Liver (tissue), 9 donors: Measurements from ENCODE around the gene SCAMP4. TPM values are rescaled to one million over a fixed set of nuclear protein-coding genes. Genes with fewer than 3 reads are reported as not detected.

ENCODE experiments used
- DNase-seq: peaks from one replicate; pipeline ENCODE4 v3.0.0-alpha.2; 2017; ENCODE audit warnings: low spot score
- H3K27ac ChIP-seq, 2 donors: one replicate each; pipeline ENCODE4 v1.7.0; 2013; ENCODE audit warnings: inconsistent platforms in 2 of 2, low read length in 2 of 2, control low read depth in 1 of 2, low read depth in 1 of 2, mild to moderate bottlenecking in 1 of 2
- H3K27me3 ChIP-seq, 4 donors: one replicate each; pipeline versions ENCODE4 v1.6.1 to v1.7.0; 2013; ENCODE audit warnings: low read length in 3 of 4, inconsistent platforms in 1 of 4, mild to moderate bottlenecking in 1 of 4, moderate library complexity in 1 of 4; ENCODE audit not compliant: control insufficient read depth in 4 of 4, insufficient read depth in 4 of 4
- H3K36me3 ChIP-seq, 4 donors: one replicate each; pipeline versions ENCODE4 v1.6.1 to v1.7.0; 2013; ENCODE audit warnings: low read length in 3 of 4, mild to moderate bottlenecking in 3 of 4, low read depth in 1 of 4, moderate library complexity in 1 of 4; ENCODE audit not compliant: control insufficient read depth in 4 of 4, insufficient read depth in 3 of 4
- H3K4me1 ChIP-seq, 4 donors: one replicate each; pipeline versions ENCODE4 v1.6.1 to v1.7.0; 2013; ENCODE audit warnings: low read length in 3 of 4, mild to moderate bottlenecking in 3 of 4, moderate library complexity in 1 of 4; ENCODE audit not compliant: control insufficient read depth in 4 of 4, insufficient read depth in 4 of 4
- H3K4me3 ChIP-seq, 3 donors: one replicate each; pipeline versions ENCODE4 v1.6.1 to v1.7.0; 2013; ENCODE audit warnings: low read length in 3 of 3, control low read depth in 1 of 3, low read depth in 1 of 3, mild to moderate bottlenecking in 1 of 3
- H3K9ac ChIP-seq, 2 donors: one replicate each; pipeline ENCODE4 v1.7.0; 2013; ENCODE audit warnings: low read length in 2 of 2, mild to moderate bottlenecking in 2 of 2, moderate library complexity in 2 of 2, control low read depth in 1 of 2, low read depth in 1 of 2
- H3K9me3 ChIP-seq, 4 donors: one replicate each; pipeline versions ENCODE4 v1.6.1 to v1.7.0; 2013; ENCODE audit warnings: low read length in 3 of 4; ENCODE audit not compliant: control insufficient read depth in 4 of 4
- EGR1 ChIP-seq, 2 donors: IDR thresholded peaks; 2 replicates each; pipeline ENCODE4 v1.6.1; 2016 to 2018; ENCODE audit warnings: antibody characterized with exemption in 2 of 2, low read depth in 2 of 2
- FOXA1 ChIP-seq: IDR thresholded peaks from 2 replicates; pipeline ENCODE4 v1.6.1; 2016; ENCODE audit warnings: antibody characterized with exemption
- FOXA2 ChIP-seq: IDR thresholded peaks from 2 replicates; pipeline ENCODE4 v1.6.1; 2016; ENCODE audit warnings: antibody characterized with exemption
- GABPA ChIP-seq, 2 donors: IDR thresholded peaks in 1 of 2; conservative IDR thresholded peaks in 1 of 2; 2 replicates each; pipeline ENCODE4 v1.6.1; 2016; ENCODE audit warnings: antibody characterized with exemption in 2 of 2, mild to moderate bottlenecking in 1 of 2, moderate library complexity in 1 of 2
- HNF4A ChIP-seq, 2 donors: conservative IDR thresholded peaks; 2 replicates each; pipeline ENCODE4 v1.6.1; 2016; ENCODE audit warnings: antibody characterized with exemption in 2 of 2, mild to moderate bottlenecking in 2 of 2
- HNF4G ChIP-seq: IDR thresholded peaks from 2 replicates; pipeline ENCODE4 v1.6.1; 2016; ENCODE audit warnings: antibody characterized with exemption
- RAD21 ChIP-seq, 2 donors: IDR thresholded peaks; 2 replicates each; pipeline ENCODE4 v1.6.1; 2016; ENCODE audit warnings: antibody characterized with exemption in 2 of 2, mild to moderate bottlenecking in 2 of 2
- RXRA ChIP-seq, 2 donors: IDR thresholded peaks; 2 replicates each; pipeline ENCODE4 v1.6.1; 2017 to 2018; ENCODE audit warnings: antibody characterized with exemption in 2 of 2, mild to moderate bottlenecking in 1 of 2
- SP1 ChIP-seq: IDR thresholded peaks from 2 replicates; pipeline ENCODE4 v1.6.1; 2018; ENCODE audit warnings: antibody characterized with exemption, mild to moderate bottlenecking
- YY1 ChIP-seq: IDR thresholded peaks from 2 replicates; pipeline ENCODE4 v1.6.1; 2016; ENCODE audit warnings: antibody characterized with exemption, mild to moderate bottlenecking
- WGBS: extraction: QIAGEN DNeasy Blood & Tissue Kit; methylation state at CpG from one replicate; pipeline ENCODE4 v1.1.7; 2013; 5-methylcytosine and 5-hydroxymethylcytosine counted together
- polyA plus RNA-seq, 2 donors: library from polyadenylated mRNA; stranded (reverse) in 1 of 2; unstranded in 1 of 2; fragments of 200-250 nt in 1 of 2; fragments of >200 nt in 1 of 2; fragmentation: Nextera tagmentation in 1 of 2; extraction: Ambion mirVana in 1 of 2; gene quantifications; one replicate each; pipeline versions ENCODE4 v1.2.1 to v1.2.3, GENCODE V29; 2013 to 2015
- total RNA-seq, 2 donors: library from RNA; depleted of rRNA; stranded (reverse); fragments of >200 nt; gene quantifications; one replicate each; pipeline ENCODE4 v1.2.3, GENCODE V29; 2014
- TF ChIP-seq, protein P1 (sequence below): IDR thresholded peaks from 2 replicates; pipeline ENCODE4 v1.6.1; 2016; ENCODE audit warnings: antibody characterized with exemption
- TF ChIP-seq, protein P2 (sequence below): IDR thresholded peaks from 2 replicates; pipeline ENCODE4 v1.6.1; 2016; ENCODE audit warnings: antibody characterized with exemption
- TF ChIP-seq, protein P3 (sequence below): IDR thresholded peaks from 2 replicates; pipeline ENCODE4 v1.6.1; 2016; ENCODE audit warnings: antibody characterized with exemption, mild to moderate bottlenecking
- donor health status: healthy.
- donor health status: healthy.
- donor health status: healthy.
- donor health status: healthy.
- donor health status: healthy.

The SCAMP4 gene
- total and polyA plus RNA-seq, 4 donors = 13.0 to 22.1 (median 16.6) TPM

DNA sequence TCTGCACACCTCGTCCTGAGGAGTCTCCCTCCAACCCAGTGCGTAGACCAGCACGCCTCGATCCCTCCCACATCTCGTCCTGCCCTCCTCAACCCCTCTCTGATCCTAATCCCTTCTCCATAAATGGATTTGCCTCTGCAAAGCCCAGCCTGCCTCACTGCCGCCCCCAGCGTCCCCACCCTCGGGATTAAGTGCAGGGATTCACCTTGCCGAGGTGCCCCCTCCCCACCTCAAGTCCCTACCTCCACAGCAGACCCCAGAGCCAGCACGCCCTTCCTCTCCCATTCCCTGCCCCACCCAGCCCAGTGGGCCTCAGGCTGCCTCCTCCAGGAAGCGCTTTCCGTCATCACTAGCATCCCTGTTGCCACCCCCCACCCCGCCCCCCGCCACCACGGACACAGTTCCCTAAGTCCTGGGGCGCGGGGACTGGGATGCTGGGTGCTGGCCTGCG, 45.8 kb upstream of the SCAMP4 start:
- TF ChIP-seq RAD21 (IDR thresholded peaks at IDR 0.05) = no peak
- TF ChIP-seq, protein P1, sequence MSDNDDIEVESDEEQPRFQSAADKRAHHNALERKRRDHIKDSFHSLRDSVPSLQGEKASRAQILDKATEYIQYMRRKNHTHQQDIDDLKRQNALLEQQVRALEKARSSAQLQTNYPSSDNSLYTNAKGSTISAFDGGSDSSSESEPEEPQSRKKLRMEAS = no peak
- TF ChIP-seq FOXA2 = no peak
- no peak for TF ChIP-seq HNF4A (conservative IDR thresholded peaks at IDR 0.05)
- TF ChIP-seq, protein P2, sequence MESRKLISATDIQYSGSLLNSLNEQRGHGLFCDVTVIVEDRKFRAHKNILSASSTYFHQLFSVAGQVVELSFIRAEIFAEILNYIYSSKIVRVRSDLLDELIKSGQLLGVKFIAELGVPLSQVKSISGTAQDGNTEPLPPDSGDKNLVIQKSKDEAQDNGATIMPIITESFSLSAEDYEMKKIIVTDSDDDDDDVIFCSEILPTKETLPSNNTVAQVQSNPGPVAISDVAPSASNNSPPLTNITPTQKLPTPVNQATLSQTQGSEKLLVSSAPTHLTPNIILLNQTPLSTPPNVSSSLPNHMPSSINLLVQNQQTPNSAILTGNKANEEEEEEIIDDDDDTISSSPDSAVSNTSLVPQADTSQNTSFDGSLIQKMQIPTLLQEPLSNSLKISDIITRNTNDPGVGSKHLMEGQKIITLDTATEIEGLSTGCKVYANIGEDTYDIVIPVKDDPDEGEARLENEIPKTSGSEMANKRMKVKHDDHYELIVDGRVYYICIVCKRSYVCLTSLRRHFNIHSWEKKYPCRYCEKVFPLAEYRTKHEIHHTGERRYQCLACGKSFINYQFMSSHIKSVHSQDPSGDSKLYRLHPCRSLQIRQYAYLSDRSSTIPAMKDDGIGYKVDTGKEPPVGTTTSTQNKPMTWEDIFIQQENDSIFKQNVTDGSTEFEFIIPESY = no peak
- no peak for DNase-seq
- H3K4me3 ChIP-seq = no peak overlapping the region

DNA sequence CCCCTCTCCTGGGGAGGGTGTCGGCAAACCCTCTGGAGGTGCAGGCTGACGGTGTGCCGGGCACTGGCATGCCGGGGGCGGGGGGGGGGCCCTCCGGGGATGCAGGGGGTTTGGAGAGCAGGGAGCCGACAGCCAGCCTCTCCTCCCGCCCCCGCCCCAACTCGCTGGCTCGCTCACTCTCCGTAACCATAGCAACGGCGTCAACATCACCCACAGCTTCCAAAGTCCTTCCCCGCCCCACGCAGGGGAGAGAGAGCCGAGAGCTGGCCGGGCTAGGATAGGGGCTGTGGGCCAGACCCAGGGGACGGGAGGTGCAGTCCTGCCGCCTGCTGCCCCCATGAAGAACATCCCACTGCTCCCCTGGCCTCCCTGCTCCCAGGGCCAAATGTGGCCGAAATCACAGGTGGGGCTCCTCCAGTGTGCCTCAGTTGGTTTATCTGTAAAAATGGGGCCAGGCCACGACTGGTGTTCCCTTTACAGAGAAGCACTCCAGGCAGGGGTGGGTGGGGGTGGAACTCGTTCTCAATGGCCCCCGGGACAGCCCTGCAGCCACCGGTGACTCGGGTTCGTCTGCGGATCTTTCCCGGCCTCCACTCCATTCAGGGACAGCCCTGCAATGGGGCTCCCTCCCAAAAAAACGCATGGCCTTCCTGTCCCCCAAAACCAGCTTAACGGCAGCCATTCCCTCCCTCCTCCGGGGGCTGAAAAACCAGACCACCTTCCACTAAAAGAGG, 45.0 kb upstream of the SCAMP4 start:
- Histone ChIP-seq H3K9me3 (no peaks in the 10 kb centered on the region), H3K27me3 (no peaks in the 10 kb centered on the region), H3K4me1 (peaks cover 38 to 73% (median 54%) of the 10 kb centered on the region in 4 donors), H3K36me3 (no peaks in the 10 kb centered on the region), H3K4me3 (peak overlapping the region in 2 of 3 donors; percentile 19 to 35), H3K9ac (peak overlapping the region in 1 of 2 donors; percentile 17), H3K27ac (peak overlapping the region; percentile 74 to 89)
- peak; percentile 77 for DNase-seq
- 21% methylated on average over 32 of the region's 32 CpGs for WGBS
- TF ChIP-seq RAD21 (IDR thresholded peaks at IDR 0.05) (peak in 1 of 2 donors; percentile 29), EGR1 (IDR thresholded peaks at IDR 0.05; ENCODE audit: low read depth in 2 of 2) (peak; percentile 67 to 83), HNF4A (conservative IDR thresholded peaks at IDR 0.05) (peak; percentile 79 to 84), SP1 (peak; percentile 70), HNF4G (peak; percentile 55), RXRA (IDR thresholded peaks at IDR 0.05) (peak in 1 of 2 donors; percentile 31), GABPA (IDR thresholded peaks at IDR 0.05 in 1 of 2, conservative IDR thresholded peaks at IDR 0.05 in 1 of 2) (peak in 1 of 2 donors; percentile 24), YY1 (no peak), FOXA1 (no peak)
- TF ChIP-seq, protein P3, sequence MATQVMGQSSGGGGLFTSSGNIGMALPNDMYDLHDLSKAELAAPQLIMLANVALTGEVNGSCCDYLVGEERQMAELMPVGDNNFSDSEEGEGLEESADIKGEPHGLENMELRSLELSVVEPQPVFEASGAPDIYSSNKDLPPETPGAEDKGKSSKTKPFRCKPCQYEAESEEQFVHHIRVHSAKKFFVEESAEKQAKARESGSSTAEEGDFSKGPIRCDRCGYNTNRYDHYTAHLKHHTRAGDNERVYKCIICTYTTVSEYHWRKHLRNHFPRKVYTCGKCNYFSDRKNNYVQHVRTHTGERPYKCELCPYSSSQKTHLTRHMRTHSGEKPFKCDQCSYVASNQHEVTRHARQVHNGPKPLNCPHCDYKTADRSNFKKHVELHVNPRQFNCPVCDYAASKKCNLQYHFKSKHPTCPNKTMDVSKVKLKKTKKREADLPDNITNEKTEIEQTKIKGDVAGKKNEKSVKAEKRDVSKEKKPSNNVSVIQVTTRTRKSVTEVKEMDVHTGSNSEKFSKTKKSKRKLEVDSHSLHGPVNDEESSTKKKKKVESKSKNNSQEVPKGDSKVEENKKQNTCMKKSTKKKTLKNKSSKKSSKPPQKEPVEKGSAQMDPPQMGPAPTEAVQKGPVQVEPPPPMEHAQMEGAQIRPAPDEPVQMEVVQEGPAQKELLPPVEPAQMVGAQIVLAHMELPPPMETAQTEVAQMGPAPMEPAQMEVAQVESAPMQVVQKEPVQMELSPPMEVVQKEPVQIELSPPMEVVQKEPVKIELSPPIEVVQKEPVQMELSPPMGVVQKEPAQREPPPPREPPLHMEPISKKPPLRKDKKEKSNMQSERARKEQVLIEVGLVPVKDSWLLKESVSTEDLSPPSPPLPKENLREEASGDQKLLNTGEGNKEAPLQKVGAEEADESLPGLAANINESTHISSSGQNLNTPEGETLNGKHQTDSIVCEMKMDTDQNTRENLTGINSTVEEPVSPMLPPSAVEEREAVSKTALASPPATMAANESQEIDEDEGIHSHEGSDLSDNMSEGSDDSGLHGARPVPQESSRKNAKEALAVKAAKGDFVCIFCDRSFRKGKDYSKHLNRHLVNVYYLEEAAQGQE = no peak
- TF ChIP-seq, protein P2 = no peak

More for the DNA sequence above, 45.8 kb upstream of the SCAMP4 start:
- H3K9me3 ChIP-seq = no peaks in the 10 kb centered on the region
- no peaks in the 10 kb centered on the region for H3K36me3 ChIP-seq
- 63% methylated on average over 18 of the region's 18 CpGs for WGBS
- H3K9ac ChIP-seq = no peak overlapping the region
- H3K27me3 ChIP-seq = no peaks in the 10 kb centered on the region
- H3K4me1 ChIP-seq = peaks cover 41 to 71% (median 53%) of the 10 kb centered on the region in 4 donors
- H3K27ac ChIP-seq = peak overlapping the region; percentile 32 to 89
